Measurements from ENCODE around the gene BABAM2. TPM values are rescaled to one million over a fixed set of nuclear protein-coding genes. Genes with fewer than 3 reads are reported as not detected.
"Not testable (repeated sequence)": the region's sequence is repeated elsewhere in the genome, so short reads cannot be mapped to it uniquely, and the experiment has no call there.

Gene BABAM2
- total RNA-seq, 2 experiments from 2014 or later, result 19.7 to 33.2 TPM

DNA sequence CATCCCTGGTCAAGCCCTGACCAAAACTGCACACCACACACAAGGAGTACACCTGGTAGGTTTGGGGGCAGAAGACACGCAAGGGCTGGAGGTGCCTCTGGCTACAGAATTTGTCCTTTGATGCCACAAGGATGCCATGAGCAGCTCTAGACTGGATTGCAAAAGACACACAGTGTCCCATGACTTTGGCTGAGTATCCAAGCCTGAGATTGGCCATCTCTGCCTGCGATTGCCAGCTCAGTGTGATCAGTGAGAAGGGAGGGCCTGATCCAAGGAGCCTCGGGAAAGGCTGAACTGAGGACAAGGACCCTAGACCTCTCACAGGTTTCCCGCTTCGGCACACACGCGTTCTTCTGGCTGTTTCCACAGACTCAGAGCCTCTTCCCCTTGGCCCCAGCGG lies 442.2 kb downstream of the BABAM2 start:
- DNase-seq (ENCODE audit: low spot score), result no peak
- no peak for TF ChIP-seq EZH2phosphoT487 (IDR thresholded peaks at IDR 0.05; ENCODE audit: borderline replicate concordance, low read depth, low read length)
- TF ChIP-seq, protein P1, sequence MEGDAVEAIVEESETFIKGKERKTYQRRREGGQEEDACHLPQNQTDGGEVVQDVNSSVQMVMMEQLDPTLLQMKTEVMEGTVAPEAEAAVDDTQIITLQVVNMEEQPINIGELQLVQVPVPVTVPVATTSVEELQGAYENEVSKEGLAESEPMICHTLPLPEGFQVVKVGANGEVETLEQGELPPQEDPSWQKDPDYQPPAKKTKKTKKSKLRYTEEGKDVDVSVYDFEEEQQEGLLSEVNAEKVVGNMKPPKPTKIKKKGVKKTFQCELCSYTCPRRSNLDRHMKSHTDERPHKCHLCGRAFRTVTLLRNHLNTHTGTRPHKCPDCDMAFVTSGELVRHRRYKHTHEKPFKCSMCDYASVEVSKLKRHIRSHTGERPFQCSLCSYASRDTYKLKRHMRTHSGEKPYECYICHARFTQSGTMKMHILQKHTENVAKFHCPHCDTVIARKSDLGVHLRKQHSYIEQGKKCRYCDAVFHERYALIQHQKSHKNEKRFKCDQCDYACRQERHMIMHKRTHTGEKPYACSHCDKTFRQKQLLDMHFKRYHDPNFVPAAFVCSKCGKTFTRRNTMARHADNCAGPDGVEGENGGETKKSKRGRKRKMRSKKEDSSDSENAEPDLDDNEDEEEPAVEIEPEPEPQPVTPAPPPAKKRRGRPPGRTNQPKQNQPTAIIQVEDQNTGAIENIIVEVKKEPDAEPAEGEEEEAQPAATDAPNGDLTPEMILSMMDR (conservative IDR thresholded peaks at IDR 0.05; ENCODE audit: low read length), result no peak
- no peak overlapping the region for H3K4me2 ChIP-seq (ENCODE audit: low read length)
- ChIA-PET CTCF (ENCODE audit: unreplicated experiment) (no interaction called here), POLR2A (no interaction called here)
- no peaks in the 10 kb centered on the region for H3K9me3 ChIP-seq (ENCODE audit: low read length)
- H3K27ac ChIP-seq (ENCODE audit: low read depth, low read length, poor library complexity, severe bottlenecking), result no peak overlapping the region
- H2AFZ ChIP-seq (ENCODE audit: low read length), result no peak overlapping the region
- H3K4me3 ChIP-seq (ENCODE audit: low read depth, low read length, poor library complexity, severe bottlenecking), result no peak overlapping the region
- no TSS peak for BruUV-seq (replicated peaks)
- H4K20me1 ChIP-seq (ENCODE audit: insufficient read depth, low read length), result no peaks in the 10 kb centered on the region
- intact Hi-C loops (cut with micrococcal nuclease; ENCODE audit: unreplicated experiment), result no loop called here
- no peaks in the 10 kb centered on the region for H3K9me2 ChIP-seq (ENCODE audit: insufficient read depth, low read length)
- H3K36me3 ChIP-seq (ENCODE audit: insufficient read depth, low read length), result no peaks in the 10 kb centered on the region
- no peaks in the 10 kb centered on the region for H3K4me1 ChIP-seq (ENCODE audit: insufficient read depth, low read length, poor library complexity, severe bottlenecking)
- no peaks in the 10 kb centered on the region for H3K79me2 ChIP-seq (ENCODE audit: insufficient read depth, low read depth, low read length)

DNA sequence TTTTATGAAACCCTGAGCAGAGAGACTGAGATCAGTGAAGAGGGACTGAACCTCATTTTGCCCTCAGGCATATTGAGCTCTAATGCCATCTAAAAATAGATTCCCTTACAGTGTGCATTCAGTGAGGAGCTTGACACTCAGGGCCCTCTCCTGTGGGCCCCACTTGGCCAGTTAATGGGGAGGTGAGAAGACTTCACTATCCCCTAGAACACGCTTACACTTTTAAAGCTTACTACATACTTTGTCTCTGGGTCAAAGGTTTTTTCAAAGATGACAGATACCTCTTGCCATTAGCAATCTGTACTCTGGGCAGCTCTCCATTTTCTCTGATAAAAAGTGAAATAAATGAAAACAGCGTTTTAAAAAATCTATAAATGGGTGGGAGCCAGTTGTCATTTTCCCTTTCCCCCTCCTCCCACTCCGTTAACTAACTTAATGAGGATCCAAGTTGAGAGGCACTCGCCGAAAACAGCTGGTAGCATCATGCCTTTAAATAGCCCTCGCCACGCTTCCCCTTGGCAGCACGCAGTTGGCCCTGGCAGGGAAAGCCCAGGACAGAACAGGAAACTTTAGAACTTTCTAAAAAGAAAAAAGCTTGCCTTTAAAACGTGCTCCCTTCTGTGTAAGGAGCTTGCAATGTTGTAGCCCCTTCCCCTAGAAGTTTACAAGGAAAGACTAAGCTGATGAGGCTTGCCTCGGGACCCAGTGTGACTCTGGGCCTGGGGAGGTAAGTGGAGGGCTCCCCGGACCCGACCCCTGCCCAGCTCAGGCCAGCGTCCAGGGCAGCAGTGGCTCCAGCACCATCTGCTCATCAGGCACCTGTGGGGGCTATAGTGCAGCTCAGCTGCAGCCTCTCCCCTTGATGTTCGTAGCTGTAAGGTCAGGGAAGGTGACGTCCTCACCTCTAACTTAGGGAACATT lies 443.3 kb downstream of the BABAM2 start:
- BruUV-seq (replicated peaks), result no TSS peak
- Histone ChIP-seq H3K79me2 (ENCODE audit: insufficient read depth, low read depth, low read length) (no peaks in the 10 kb centered on the region), H2AFZ (ENCODE audit: low read length) (no peak overlapping the region), H3K9me3 (ENCODE audit: low read length) (no peaks in the 10 kb centered on the region), H3K4me2 (ENCODE audit: low read length) (no peak overlapping the region), H3K27ac (ENCODE audit: low read depth, low read length, poor library complexity, severe bottlenecking) (no peak overlapping the region), H3K9me2 (ENCODE audit: insufficient read depth, low read length) (no peaks in the 10 kb centered on the region), H3K4me1 (ENCODE audit: insufficient read depth, low read length, poor library complexity, severe bottlenecking) (no peaks in the 10 kb centered on the region), H4K20me1 (ENCODE audit: insufficient read depth, low read length) (no peaks in the 10 kb centered on the region), H3K36me3 (ENCODE audit: insufficient read depth, low read length) (no peaks in the 10 kb centered on the region), H3K4me3 (ENCODE audit: low read depth, low read length, poor library complexity, severe bottlenecking) (no peak overlapping the region)
- ChIA-PET POLR2A (no interaction called here), CTCF (ENCODE audit: unreplicated experiment) (no interaction called here)
- TF ChIP-seq EZH2phosphoT487 (IDR thresholded peaks at IDR 0.05; ENCODE audit: borderline replicate concordance, low read depth, low read length), result no peak
- TF ChIP-seq, protein P1 (conservative IDR thresholded peaks at IDR 0.05; ENCODE audit: low read length), result no peak
- intact Hi-C loops (cut with micrococcal nuclease; ENCODE audit: unreplicated experiment), result no loop called here
- no peak for DNase-seq (ENCODE audit: low spot score)

DNA sequence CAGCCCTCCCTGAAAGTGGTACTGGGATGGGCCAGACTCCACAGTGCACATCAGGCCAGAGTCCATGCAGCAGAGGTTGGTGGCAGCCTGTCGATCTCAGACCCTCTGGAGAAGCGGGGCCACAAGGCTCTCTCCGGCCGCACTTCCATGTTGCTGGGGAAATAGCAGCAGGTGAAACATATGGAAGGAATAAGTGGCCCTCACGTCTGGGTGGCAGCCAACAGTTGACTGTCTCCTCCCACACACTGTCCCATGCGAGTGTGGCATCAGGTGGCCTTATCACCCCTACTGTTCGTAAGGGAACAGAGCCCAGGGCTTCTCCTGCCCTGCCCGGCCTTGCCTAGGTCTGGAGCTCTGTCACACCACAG lies 444.0 kb downstream of the BABAM2 start:
- H2AFZ ChIP-seq (ENCODE audit: low read length), result no peak overlapping the region
- H3K36me3 ChIP-seq (ENCODE audit: insufficient read depth, low read length), result no peaks in the 10 kb centered on the region
- CTCF ChIA-PET (ENCODE audit: unreplicated experiment), result no interaction called here
- TF ChIP-seq, protein P1 (conservative IDR thresholded peaks at IDR 0.05; ENCODE audit: low read length), result no peak
- no peak for TF ChIP-seq EZH2phosphoT487 (IDR thresholded peaks at IDR 0.05; ENCODE audit: borderline replicate concordance, low read depth, low read length)
- no peaks in the 10 kb centered on the region for H3K79me2 ChIP-seq (ENCODE audit: insufficient read depth, low read depth, low read length)
- no peaks in the 10 kb centered on the region for H3K4me1 ChIP-seq (ENCODE audit: insufficient read depth, low read length, poor library complexity, severe bottlenecking)
- no peak overlapping the region for H3K4me3 ChIP-seq (ENCODE audit: low read depth, low read length, poor library complexity, severe bottlenecking)
- no peaks in the 10 kb centered on the region for H3K9me2 ChIP-seq (ENCODE audit: insufficient read depth, low read length)
- intact Hi-C loops (cut with micrococcal nuclease; ENCODE audit: unreplicated experiment), result no loop called here
- DNase-seq (ENCODE audit: low spot score), result no peak
- POLR2A ChIA-PET, result no interaction called here
- H4K20me1 ChIP-seq (ENCODE audit: insufficient read depth, low read length), result no peaks in the 10 kb centered on the region
- H3K27ac ChIP-seq (ENCODE audit: low read depth, low read length, poor library complexity, severe bottlenecking), result no peak overlapping the region
- no peak overlapping the region for H3K4me2 ChIP-seq (ENCODE audit: low read length)
- no peaks in the 10 kb centered on the region for H3K9me3 ChIP-seq (ENCODE audit: low read length)
- no TSS peak for BruUV-seq (replicated peaks)

DNA sequence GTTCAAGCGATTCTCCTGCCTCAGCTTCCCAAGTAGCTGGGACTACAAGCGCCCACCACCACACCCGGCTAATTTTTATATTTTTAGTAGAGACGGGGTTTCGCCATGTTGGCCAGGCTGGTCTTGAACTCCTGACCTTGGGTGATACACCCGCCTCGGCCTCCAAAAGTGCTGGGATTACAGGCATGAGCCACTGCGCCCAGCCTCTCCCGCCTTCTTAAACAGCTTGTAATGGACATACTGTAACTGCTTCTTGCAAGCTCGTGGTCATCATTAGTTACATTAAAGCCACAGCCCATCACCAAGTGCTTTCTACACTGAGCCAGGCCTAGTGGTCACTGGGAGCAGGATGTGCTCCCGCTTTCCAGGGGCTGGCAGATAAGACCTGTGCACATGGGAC lies 444.7 kb downstream of the BABAM2 start:
- H2AFZ ChIP-seq (ENCODE audit: low read length); H3K4me3 ChIP-seq (ENCODE audit: low read depth, low read length, poor library complexity, severe bottlenecking); H3K4me1 ChIP-seq (ENCODE audit: insufficient read depth, low read length, poor library complexity, severe bottlenecking); intact Hi-C loops (cut with micrococcal nuclease; ENCODE audit: unreplicated experiment); H3K4me2 ChIP-seq (ENCODE audit: low read length); H3K27ac ChIP-seq (ENCODE audit: low read depth, low read length, poor library complexity, severe bottlenecking); H3K9me2 ChIP-seq (ENCODE audit: insufficient read depth, low read length); BruUV-seq (replicated peaks); DNase-seq (ENCODE audit: low spot score); CTCF ChIA-PET (ENCODE audit: unreplicated experiment); H4K20me1 ChIP-seq (ENCODE audit: insufficient read depth, low read length); H3K9me3 ChIP-seq (ENCODE audit: low read length); H3K79me2 ChIP-seq (ENCODE audit: insufficient read depth, low read depth, low read length); H3K36me3 ChIP-seq (ENCODE audit: insufficient read depth, low read length): not testable (repeated sequence)
- POLR2A ChIA-PET, result interaction anchor here (0.7 kb wide), 1 partner anchor 80 kb away, joined by 3 read pairs; no protein-coding TSS in a partner anchor
